HUES64 (cell line): Measurements from ENCODE around the gene LRRC30. TPM values are rescaled to one million over a fixed set of nuclear protein-coding genes. Genes with fewer than 3 reads are reported as not detected.
"Not testable (repeated sequence)": the region's sequence is repeated elsewhere in the genome, so short reads cannot be mapped to it uniquely, and the experiment has no call there.

Experiments
- H3K27ac ChIP-seq: 2 replicates; pipeline ENCODE4 v1.7.0; 2013; ENCODE audit warnings: low read depth, low read length, inconsistent platforms
- H3K27me3 ChIP-seq: 2 replicates; pipeline ENCODE4 v1.6.1; 2013; ENCODE audit warnings: mild to moderate bottlenecking, low read length; ENCODE audit not compliant: insufficient read depth
- H3K36me3 ChIP-seq: 2 replicates; pipeline ENCODE4 v1.6.1; 2013; ENCODE audit warnings: mild to moderate bottlenecking, low read length; ENCODE audit not compliant: insufficient read depth
- H3K4me1 ChIP-seq: 2 replicates; pipeline ENCODE4 v1.6.1; 2013; ENCODE audit warnings: mild to moderate bottlenecking, low read length, moderate library complexity; ENCODE audit not compliant: insufficient read depth
- H3K4me3 ChIP-seq: 2 replicates; pipeline ENCODE4 v1.5.1; 2013; ENCODE audit warnings: mild to moderate bottlenecking, low read length, moderate library complexity
- H3K9ac ChIP-seq: 2 replicates; pipeline ENCODE4 v1.6.1; 2013; ENCODE audit warnings: mild to moderate bottlenecking, low read depth, low read length
- H3K9me3 ChIP-seq: 2 replicates; pipeline ENCODE4 v1.6.1; 2013; ENCODE audit warnings: low read depth, low read length; ENCODE audit not compliant: insufficient read depth
- WGBS: fragments of 150-250, 120-280 bp; methylation state at CpG from one replicate; pipeline ENCODE4 v1.1.7; 2013; ENCODE audit warnings: missing lambda C conversion rate; 5-methylcytosine and 5-hydroxymethylcytosine counted together
- polyA plus RNA-seq, 2 experiments: library from polyadenylated mRNA; stranded (reverse); fragments of 50-300 nt; gene quantifications; one replicate each; pipeline ENCODE4 v1.2.3, GENCODE V29; 2013

LRRC30 gene
- not detected for polyA plus RNA-seq (2013, experiment 1 of 2)
- polyA plus RNA-seq (2013, experiment 2 of 2) = not detected

GRCh38 chr18:7230626-7231349, at the start of gene LRRC30:
LRRC30 (plus strand) TSS chr18:7231089; CDS start chr18:7231139, 50 bp downstream.
- Histone ChIP-seq H3K4me3 (no peak within 1 kb of the TSS), H3K9me3 (no peaks in the 10 kb centered on the region), H3K27ac (no peak within 1 kb of the TSS), H3K36me3 (no peaks in the 10 kb centered on the region), H3K9ac (no peak within 1 kb of the TSS), H3K4me1 (no peaks in the 10 kb centered on the region), H3K27me3 (no peaks in the 10 kb centered on the region)
- 96% methylated on average over 13 of the region's 13 CpGs for WGBS

DNA sequence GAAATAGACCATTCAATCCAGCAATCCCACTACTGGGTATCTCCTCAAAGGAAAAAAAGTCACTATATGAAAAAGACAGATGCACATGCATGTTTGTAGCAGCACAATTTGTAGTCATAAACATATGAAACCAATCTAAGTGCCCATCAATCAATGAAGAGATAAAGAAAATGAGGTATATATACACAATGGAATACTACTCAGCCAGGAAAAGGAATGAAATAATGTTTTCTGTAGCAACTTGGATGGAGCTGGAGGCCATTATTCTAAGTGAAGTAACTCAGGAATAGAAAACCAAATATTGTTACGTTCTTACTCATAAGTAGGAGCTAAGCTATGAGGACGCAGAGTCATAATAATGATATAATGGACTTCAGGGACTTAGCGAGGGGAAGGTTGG, 45.2 kb upstream of the LRRC30 start:
- no peaks in the 10 kb centered on the region for H3K4me1 ChIP-seq
- H3K9ac ChIP-seq = no peak overlapping the region
- no peaks in the 10 kb centered on the region for H3K36me3 ChIP-seq
- H3K4me3 ChIP-seq = no peak overlapping the region
- no peaks in the 10 kb centered on the region for H3K9me3 ChIP-seq
- H3K27ac ChIP-seq = no peak overlapping the region
- H3K27me3 ChIP-seq = no peaks in the 10 kb centered on the region
- WGBS = 99% methylated on average over 3 of the region's 3 CpGs

- Histone ChIP-seq H3K4me3 (no peak overlapping the region), H3K27me3 (no peaks in the 10 kb centered on the region), H3K9me3 (no peaks in the 10 kb centered on the region), H3K9ac (no peak overlapping the region), H3K36me3 (no peaks in the 10 kb centered on the region), H3K27ac (no peak overlapping the region), H3K4me1 (no peaks in the 10 kb centered on the region)
- 87% methylated on average over 2 of the region's 2 CpGs for WGBS
These were observed 40.2 kb upstream of the LRRC30 start for GRCh38 chr18:7190547-7191156.

DNA sequence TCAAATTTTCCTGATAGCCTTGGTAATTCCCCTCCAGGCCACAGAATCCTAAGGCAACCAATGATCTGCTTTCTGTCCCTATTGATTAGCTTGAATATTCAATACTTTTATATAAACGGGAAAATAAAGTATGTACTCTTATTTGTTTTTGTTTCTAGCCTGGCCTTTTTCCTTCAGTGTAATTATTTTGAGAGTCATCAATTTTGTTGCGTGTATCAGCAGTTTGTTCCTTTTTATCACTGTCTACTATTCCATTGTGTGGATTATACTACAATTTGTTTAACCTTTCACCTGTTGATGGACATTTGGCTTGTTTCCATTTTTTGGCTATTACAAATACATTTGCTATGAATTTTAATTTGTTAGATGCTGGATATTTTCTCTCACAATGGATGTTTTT, 39.2 kb upstream of the LRRC30 start:
- Histone ChIP-seq H3K27me3 (no peaks in the 10 kb centered on the region), H3K9ac (no peak overlapping the region), H3K9me3 (no peaks in the 10 kb centered on the region), H3K4me1 (no peaks in the 10 kb centered on the region), H3K4me3 (no peak overlapping the region), H3K27ac (no peak overlapping the region), H3K36me3 (no peaks in the 10 kb centered on the region)
- 80% methylated on average over 1 of the region's 2 CpGs for WGBS

DNA sequence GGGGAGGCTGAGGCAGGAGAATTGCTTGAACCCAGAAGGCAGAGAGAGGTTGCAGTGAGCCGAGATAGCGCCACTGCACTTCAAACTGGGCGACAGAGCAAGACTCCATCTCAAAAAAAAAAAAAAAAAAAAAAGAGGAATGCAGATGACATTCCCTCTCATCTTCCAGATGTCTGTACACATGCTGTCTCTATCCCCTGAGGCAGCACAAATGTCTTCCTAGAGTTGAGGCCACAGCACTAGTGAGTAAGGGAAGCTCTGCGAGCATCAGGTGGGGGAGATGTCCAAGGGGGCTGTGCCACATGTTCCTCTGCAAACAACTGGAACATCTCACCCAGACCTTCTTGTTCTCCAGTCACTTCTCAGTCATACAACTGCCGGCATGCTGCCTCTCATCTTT, 35.6 kb upstream of the LRRC30 start:
- WGBS = 93% methylated on average over 5 of the region's 5 CpGs
- H3K27me3 ChIP-seq = no peaks in the 10 kb centered on the region
- no peaks in the 10 kb centered on the region for H3K36me3 ChIP-seq
- H3K27ac ChIP-seq = no peak overlapping the region
- H3K4me3 ChIP-seq = no peak overlapping the region
- H3K9me3 ChIP-seq = no peaks in the 10 kb centered on the region
- H3K9ac ChIP-seq = no peak overlapping the region
- H3K4me1 ChIP-seq = no peaks in the 10 kb centered on the region

GRCh38 chr18:7196421-7196820, 34.5 kb upstream of the LRRC30 start:
- 86% methylated on average over 3 of the region's 3 CpGs for WGBS
- H3K9me3 ChIP-seq = no peaks in the 10 kb centered on the region
- H3K27me3 ChIP-seq = no peaks in the 10 kb centered on the region
- H3K27ac ChIP-seq = no peak overlapping the region
- H3K4me3 ChIP-seq = no peak overlapping the region
- no peaks in the 10 kb centered on the region for H3K4me1 ChIP-seq
- no peak overlapping the region for H3K9ac ChIP-seq
- no peaks in the 10 kb centered on the region for H3K36me3 ChIP-seq

- Histone ChIP-seq H3K36me3 (no peaks in the 10 kb centered on the region), H3K27ac (no peak overlapping the region), H3K27me3 (no peaks in the 10 kb centered on the region), H3K4me1 (peaks cover 3% of the 10 kb centered on the region), H3K4me3 (no peak overlapping the region), H3K9me3 (no peaks in the 10 kb centered on the region), H3K9ac (no peak overlapping the region)
- WGBS = 85% methylated on average over 2 of the region's 2 CpGs
These were observed 33.0 kb upstream of the LRRC30 start for GRCh38 chr18:7197854-7198253.

GRCh38 chr18:7198326-7198725, 32.6 kb upstream of the LRRC30 start:
- Histone ChIP-seq H3K4me1 (peaks cover 4% of the 10 kb centered on the region), H3K9me3 (no peaks in the 10 kb centered on the region), H3K9ac (no peak overlapping the region), H3K27ac (no peak overlapping the region), H3K36me3 (no peaks in the 10 kb centered on the region), H3K27me3 (no peaks in the 10 kb centered on the region), H3K4me3 (no peak overlapping the region)
- 86% methylated on average over 3 of the region's 3 CpGs for WGBS

GRCh38 chr18:7201096-7201495, 29.8 kb upstream of the LRRC30 start:
- H3K4me1 ChIP-seq = peaks cover 4% of the 10 kb centered on the region
- H3K9me3 ChIP-seq = no peaks in the 10 kb centered on the region
- H3K36me3 ChIP-seq = no peaks in the 10 kb centered on the region
- 91% methylated on average over 4 of the region's 4 CpGs for WGBS
- no peaks in the 10 kb centered on the region for H3K27me3 ChIP-seq
- no peak overlapping the region for H3K27ac ChIP-seq
- H3K4me3 ChIP-seq = no peak overlapping the region
- no peak overlapping the region for H3K9ac ChIP-seq

DNA sequence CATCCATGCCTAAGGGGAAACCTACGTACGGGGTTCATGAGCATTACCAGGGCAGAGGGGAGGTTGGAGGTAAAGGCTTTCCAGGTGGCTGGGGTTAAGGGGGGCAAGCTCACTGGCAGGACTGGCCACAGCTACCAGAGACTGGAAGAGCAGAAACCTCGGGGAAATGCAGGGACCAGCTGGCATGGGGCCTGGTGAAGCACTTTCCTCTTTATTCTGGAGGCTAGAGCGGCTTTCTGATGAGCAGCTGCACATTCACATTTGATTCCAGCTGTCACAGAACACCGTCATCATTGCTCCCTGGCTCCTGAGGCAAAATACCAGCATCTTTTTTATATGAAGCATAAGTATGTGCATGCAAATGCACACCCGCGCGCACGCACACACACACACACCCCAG, 28.7 kb upstream of the LRRC30 start:
- Histone ChIP-seq H3K27ac (no peak overlapping the region), H3K9me3 (no peaks in the 10 kb centered on the region), H3K4me1 (peaks cover 5% of the 10 kb centered on the region), H3K4me3 (no peak overlapping the region), H3K36me3 (no peaks in the 10 kb centered on the region), H3K27me3 (no peaks in the 10 kb centered on the region), H3K9ac (0 out of 2 replicates have a peak overlapping the region, but pooled peaks have one; percentile 9)
- 92% methylated on average over 9 of the region's 9 CpGs for WGBS

GRCh38 chr18:7203601-7204000, 27.3 kb upstream of the LRRC30 start:
- not testable (repeated sequence) for H3K9me3 ChIP-seq, H3K27ac ChIP-seq, H3K27me3 ChIP-seq, H3K36me3 ChIP-seq, H3K9ac ChIP-seq, H3K4me3 ChIP-seq
- H3K4me1 ChIP-seq = peaks cover 12% of the 10 kb centered on the region
- WGBS = 92% methylated on average over 24 of the region's 29 CpGs
